IPS-NIHi11 (cell line): ENCODE measurements around the gene SMAD7.
A peak's percentile ranks its signal among the peaks of the same experiment; 100 is the strongest.

ENCODE experiments used
- DNase-seq: peaks from one replicate; pipeline ENCODE4 v3.0.0; 2012; ENCODE audit warnings: mixed read lengths, low spot score

SMAD7 gene

GRCh38 chr18:48944634-48945033, 6.1 kb downstream of the SMAD7 start:
- DNase-seq: no peak

GRCh38 chr18:48943736-48944527, 6.8 kb downstream of the SMAD7 start:
- DNase-seq: no peak

DNA sequence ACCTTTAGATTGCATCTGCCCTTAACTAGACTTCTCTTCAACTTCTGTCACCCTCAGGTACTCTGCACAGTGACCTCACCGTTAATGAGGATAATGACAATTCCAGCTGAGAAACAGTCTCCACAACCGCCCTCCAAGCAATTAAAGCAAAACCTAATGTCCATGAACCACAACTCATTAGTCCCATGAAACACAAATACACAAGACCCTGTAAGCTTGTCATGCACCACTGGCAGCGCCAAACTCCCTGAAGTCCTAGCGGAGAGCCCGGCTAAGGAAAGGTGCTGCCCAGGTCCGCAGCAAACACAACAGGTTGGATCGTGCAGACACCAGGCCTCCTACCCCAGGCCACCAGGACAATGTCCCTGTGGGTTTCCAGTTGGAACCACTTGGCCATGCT, 7.4 kb downstream of the SMAD7 start:
- no peak for DNase-seq

DNA sequence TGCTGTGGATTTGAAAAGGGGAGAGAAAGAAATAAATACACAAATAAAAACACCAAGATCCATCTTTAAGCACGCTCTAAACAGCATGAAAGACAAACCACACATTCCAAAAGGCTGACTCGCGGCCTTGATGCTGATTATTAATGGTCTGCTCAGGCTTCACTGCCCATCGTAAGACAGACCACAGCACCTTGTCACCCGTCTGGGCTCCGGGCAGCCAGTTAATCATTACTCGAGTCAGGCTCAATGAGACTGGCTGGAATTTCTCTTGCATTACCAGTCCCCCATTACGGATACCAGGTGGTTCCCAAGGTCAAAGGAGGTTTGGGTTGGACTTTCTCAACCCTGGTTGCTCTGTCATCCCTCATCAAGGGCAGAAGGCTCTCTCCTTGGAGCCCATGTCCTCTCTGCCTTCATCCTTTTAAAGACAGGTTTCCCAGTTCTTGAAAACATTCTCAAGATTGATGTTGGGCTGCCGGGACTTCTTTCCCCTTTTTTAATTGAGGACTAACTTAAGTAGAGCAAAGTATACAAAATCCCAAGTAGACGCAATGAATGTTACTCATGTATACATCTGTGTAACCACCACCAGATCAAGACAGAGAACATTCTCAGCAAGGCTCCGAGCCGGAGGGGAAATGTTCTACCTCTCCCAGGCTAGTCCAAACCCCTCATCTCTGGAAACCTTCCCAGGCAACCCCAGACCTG, 8.1 kb downstream of the SMAD7 start:
- no peak for DNase-seq

DNA sequence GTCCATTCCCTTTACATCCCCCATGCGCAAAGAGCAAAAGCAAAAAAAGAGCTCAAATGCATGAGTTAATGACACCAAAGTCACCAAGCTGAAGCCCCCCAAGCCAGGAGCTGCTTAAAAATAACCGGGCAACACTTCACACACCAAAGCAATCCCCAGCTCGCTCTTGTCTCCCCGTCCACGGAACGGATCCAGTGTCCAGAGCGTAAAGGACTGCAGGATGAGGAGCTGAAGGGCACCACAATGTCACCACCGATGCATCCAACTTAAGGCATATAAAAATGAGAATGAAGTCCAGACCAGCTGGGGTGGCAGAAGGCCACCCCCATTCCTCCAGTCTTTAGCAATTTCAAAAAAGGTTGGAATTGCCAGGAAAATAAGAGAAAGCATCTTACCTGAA, 8.7 kb downstream of the SMAD7 start:
- no peak for DNase-seq

- DNase-seq: no peak
These were observed 9.1 kb downstream of the SMAD7 start for GRCh38 chr18:48941672-48942071.

GRCh38 chr18:48940854-48941611, 9.7 kb downstream of the SMAD7 start:
- DNase-seq: no peak

DNA sequence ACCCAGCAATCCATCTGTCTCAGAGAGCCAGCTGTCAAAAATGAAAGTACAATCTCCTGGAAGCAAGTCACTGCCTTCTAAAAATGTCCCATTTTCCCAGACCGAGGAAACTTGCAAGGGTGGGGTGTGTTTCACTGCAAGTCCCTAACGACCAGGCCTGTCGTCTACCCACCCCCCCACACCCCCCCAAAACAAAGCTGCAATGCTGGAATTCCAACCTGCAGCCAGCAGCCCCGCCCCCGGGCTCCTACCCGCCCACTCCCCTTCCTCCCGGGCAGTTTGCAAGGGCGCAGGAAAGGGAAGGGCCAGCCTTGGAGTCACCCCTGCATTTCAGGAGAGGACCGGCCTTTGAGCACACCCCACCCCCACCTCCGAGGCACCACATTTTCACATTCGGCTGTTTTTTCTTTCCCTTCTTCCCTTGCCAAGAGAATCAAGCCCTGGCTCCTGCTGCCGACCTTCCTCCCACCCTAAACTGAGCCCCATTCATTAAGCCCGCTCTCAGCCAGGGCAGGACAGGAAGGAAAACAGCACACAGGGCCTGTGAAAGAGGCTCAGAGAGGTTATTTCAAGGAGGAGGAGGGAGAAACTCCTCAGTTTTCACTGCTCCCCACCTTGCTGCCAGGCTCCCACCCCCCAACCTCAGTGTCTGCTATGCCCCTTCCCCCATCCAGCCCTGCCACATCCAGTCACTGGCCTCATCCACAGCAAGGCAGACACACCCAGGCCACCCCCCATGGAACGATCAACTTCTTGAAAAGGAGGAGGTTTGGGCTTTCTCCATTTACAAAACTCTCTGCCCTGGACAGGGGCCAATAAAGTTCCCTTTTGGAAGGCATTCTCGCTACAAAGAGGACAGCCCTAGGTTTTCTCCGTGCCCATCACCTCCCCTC, 11.3 kb downstream of the SMAD7 start:
- peak; percentile 76 for DNase-seq

- no peak for DNase-seq
These were observed 11.9 kb downstream of the SMAD7 start for GRCh38 chr18:48938827-48939204.

- no peak for DNase-seq
These were observed 12.7 kb downstream of the SMAD7 start for GRCh38 chr18:48937869-48938750.

GRCh38 chr18:48935433-48935774, 15.4 kb downstream of the SMAD7 start:
- DNase-seq: no peak

DNA sequence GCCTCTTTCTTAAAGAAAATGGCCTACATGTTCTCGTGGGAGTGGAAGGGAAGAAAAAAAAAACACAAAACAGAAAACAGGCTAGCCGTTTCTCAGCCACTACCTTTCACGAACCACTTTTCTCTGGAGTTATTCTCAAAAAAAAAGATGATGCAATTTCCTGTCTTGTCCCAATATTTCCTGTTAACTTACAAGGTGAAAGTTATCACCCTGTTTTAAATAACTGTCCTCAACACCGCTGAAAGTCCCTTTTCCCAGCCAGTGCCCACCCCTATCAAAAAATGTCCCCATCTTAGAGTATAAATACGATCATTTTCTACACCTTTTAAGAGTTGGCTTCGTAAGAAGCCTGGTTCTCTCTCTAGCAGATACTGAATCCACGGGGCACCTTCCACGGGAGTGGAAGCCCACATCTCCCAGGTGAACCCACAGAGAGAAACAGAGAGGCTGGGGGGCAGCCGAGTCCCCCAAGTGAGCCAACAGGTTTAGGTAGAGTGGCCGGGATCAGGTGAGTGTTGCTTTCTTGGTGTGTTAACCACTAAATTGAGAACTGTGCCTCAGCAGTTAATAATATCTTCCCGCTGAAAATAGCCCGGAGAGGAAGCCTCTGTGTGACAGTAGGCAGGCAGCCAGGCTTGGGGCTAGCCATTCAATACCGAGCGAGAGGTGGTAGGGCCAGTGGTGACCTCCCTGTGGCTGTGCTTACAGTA, 15.9 kb downstream of the SMAD7 start:
- no peak for DNase-seq

DNA sequence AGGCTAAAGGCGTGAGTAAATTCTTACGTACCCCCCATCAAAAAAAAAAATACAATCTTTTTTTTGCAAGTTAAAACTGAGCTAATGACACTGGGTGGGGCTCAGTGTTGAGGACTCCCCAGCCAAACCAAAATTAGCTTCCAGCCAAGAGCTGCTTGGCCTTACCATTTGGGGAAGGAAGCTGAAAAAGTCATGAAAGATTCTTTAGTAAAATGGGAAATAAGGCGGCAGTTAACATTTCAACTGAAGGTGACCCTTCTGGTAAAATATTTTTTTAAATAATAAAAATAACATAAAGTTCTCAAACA, 16.4 kb downstream of the SMAD7 start:
- DNase-seq: no peak

DNA sequence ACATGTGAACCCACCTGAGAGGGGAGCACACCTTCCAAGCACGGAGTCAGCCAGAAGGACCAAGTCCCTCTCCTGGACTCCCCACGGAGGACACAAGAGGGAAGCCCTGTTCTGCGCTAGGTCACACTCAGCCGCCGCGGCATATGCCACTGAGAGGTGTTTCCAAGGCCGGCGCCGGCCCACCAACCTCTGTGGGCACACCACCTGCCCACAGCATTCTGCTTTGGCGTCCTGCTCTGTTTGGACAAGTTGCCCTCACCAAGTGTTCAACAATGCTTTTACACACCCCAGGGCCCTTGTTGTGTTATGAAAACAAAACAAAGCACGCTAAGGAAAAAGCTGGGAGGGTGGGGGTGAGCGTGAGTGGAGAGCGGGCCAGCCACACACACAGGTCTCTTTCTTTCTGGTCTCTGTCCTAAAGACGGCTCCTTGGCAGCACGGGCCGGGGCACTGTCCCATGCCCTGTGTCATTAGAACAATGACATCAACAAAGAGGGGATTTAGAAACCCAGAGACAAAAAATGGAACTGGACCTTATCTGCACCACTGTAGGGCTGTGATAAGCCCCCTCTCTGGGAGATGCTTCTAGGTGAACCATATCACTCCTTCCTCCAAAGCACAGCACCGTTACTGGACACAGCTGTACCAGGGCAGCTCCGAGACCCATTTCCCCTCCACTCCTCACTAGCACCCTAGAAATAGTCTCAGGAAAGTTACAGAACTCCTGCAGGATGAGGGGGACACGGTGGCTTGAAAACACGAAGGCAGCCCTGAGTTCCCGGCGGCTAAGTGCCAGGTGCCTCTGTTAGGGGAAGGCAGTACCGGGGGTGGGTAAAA, 17.0 kb downstream of the SMAD7 start:
- no peak for DNase-seq

DNA sequence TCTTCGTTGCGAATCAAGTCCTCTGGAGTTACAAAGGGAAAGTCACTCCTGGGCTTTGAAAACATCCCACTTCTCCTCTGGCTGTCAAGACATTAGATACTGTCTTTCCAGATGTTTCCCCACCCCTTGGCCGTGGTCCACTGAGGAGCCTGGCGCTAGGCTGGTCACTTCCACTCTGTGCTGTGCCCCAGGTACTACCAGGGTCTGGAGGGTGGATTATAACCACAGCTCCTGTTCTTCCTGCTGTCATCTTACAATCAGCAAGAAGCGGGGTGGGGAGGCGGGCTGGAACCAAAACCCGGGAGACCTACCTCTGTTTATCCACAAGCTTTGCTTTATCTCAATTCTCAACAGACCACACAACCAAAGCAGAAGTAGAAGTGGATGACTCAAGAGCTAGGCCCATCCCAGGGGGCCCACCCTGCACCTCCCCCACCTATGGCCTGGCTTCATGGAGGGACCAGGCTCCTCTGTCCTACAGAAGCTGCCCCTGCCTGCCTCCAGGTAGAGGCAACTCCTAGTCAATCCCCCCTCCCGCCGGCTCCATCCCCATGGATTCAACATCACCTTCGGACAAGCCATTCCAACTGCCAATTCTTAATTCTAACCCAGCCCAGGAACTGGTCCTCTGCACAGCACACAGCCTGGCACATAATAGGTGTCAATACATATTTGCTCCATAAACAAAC, 17.8 kb downstream of the SMAD7 start:
- no peak for DNase-seq

DNA sequence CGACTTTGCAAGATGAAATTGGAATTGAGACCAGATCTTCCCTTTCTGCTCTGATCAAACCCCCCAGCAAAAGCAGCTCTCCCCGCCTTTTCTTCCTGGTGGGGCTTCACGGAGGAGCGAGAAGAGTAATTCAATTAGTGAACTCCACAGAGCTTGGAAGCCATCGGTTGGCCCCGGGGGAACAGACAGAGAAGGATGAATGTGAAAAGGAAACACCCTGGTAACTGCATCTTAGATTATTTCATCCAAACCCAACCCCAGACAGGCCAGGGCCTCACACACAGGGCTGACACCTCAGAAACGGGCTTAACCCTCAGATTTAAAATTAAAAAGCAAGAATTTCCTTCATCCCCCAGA, 18.3 kb downstream of the SMAD7 start:
- DNase-seq: no peak

- no peak for DNase-seq
These were observed 18.9 kb downstream of the SMAD7 start for GRCh38 chr18:48931680-48932461.

DNA sequence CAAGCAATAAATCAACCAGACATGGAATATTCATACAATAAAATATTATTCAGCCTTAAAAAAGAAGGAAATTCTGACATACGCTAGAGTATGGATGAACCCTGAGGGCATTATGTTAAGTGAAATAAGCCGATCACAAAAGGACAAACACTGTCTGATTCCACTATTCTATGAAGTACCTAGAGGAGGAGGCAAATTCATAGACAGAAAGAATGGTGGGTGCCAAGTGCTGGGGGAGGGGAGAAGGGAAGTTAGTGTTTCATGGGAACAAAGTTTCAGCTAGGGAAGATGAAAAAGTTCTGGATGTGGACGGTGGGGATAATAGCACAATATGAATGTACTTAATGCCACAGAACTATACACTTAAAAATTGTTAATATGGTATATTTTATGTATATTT, 19.8 kb downstream of the SMAD7 start:
- DNase-seq: no peak
